CD8-positive, alpha-beta memory T cell (primary cell): ENCODE measurements around the gene KCNJ4. TPM values are rescaled to one million over a fixed set of nuclear protein-coding genes. Genes with fewer than 3 reads are reported as not detected.

ENCODE experiments used
- CTCF ChIA-PET: fragments of 350-600 bp; sonication (Branson Sonifier 250); formaldehyde crosslinking; loops from one replicate; lab custom pipeline; 2021; ENCODE audit warnings: antibody characterized with exemption; lab: Charles Lee
- POLR2A ChIA-PET: fragments of 350-600 bp; sonication (Branson Sonifier 250); formaldehyde crosslinking; loops from one replicate; lab custom pipeline; 2021; ENCODE audit warnings: antibody characterized with exemption; lab: Charles Lee
- DNase-seq, 5 donors: peaks; one replicate each; pipeline versions ENCODE4 v3.0.0 to v3.0.0-alpha.2; 2020 to 2022; ENCODE audit warnings: mixed read lengths in 1 of 5
- H3K27ac ChIP-seq: one replicate; pipeline ENCODE4 v1.7.0; 2013; ENCODE audit warnings: low read depth, mild to moderate bottlenecking, low read length, moderate library complexity
- H3K27me3 ChIP-seq: 2 replicates; pipeline ENCODE4 v1.7.0; 2013; ENCODE audit warnings: low read length, mild to moderate bottlenecking; ENCODE audit not compliant: insufficient read depth, poor library complexity, severe bottlenecking
- H3K36me3 ChIP-seq: 2 replicates; pipeline ENCODE4 v1.7.0; 2013; ENCODE audit warnings: mild to moderate bottlenecking, low read length, moderate library complexity; ENCODE audit not compliant: insufficient read depth
- H3K4me1 ChIP-seq: 2 replicates; pipeline ENCODE4 v1.7.0; 2013; ENCODE audit warnings: mild to moderate bottlenecking, low read length, moderate library complexity; ENCODE audit not compliant: insufficient read depth
- H3K4me3 ChIP-seq: 2 replicates; pipeline ENCODE4 v1.7.0; 2013; ENCODE audit warnings: mild to moderate bottlenecking, low read length
- H3K9me3 ChIP-seq: 2 replicates; pipeline ENCODE4 v1.7.0; 2013; ENCODE audit warnings: mild to moderate bottlenecking, low read length
- H3K27ac Mint-ChIP-seq, 8 donors: one replicate each; pipeline ENCODE4 v1.8.0; 2020 to 2021; ENCODE audit warnings: mixed read lengths in 8 of 8, mild to moderate bottlenecking in 6 of 8, inconsistent platforms in 3 of 8, moderate library complexity in 3 of 8
- H3K27me3 Mint-ChIP-seq, 2 donors: one replicate each; pipeline ENCODE4 v1.8.0; 2020 to 2021; ENCODE audit warnings: mixed read lengths in 2 of 2, mild to moderate bottlenecking in 1 of 2, moderate library complexity in 1 of 2
- H3K36me3 Mint-ChIP-seq, 3 donors: one replicate each; pipeline ENCODE4 v1.8.0; 2020 to 2021; ENCODE audit warnings: mixed read lengths in 3 of 3, inconsistent platforms in 1 of 3, mild to moderate bottlenecking in 1 of 3
- H3K4me1 Mint-ChIP-seq, 3 donors: one replicate each; pipeline ENCODE4 v1.8.0; 2020 to 2021; ENCODE audit warnings: mixed read lengths in 3 of 3, inconsistent platforms in 1 of 3, mild to moderate bottlenecking in 1 of 3
- H3K4me3 Mint-ChIP-seq, 7 donors: one replicate each; pipeline ENCODE4 v1.8.0; 2020 to 2021; ENCODE audit warnings: mixed read lengths in 7 of 7, mild to moderate bottlenecking in 6 of 7, moderate library complexity in 4 of 7, inconsistent platforms in 2 of 7
- H3K9me3 Mint-ChIP-seq, 5 donors: one replicate each; pipeline ENCODE4 v1.8.0; 2020 to 2022; ENCODE audit warnings: mixed read lengths in 5 of 5, mild to moderate bottlenecking in 3 of 5, moderate library complexity in 2 of 5, inconsistent platforms in 1 of 5
- polyA plus RNA-seq: library from polyadenylated mRNA; unstranded; fragments of 300-500 nt; fragmentation: Illumina TruSeq; gene quantifications from one replicate; pipeline ENCODE4 v1.2.3, GENCODE V29; 2021
- total RNA-seq, 2 experiments: library from RNA; stranded (reverse); gene quantifications; one replicate each; pipeline ENCODE4 v1.2.3, GENCODE V29; 2021

Gene KCNJ4
- total and polyA plus RNA-seq, 3 experiments from 2014 or later, result not detected

DNA sequence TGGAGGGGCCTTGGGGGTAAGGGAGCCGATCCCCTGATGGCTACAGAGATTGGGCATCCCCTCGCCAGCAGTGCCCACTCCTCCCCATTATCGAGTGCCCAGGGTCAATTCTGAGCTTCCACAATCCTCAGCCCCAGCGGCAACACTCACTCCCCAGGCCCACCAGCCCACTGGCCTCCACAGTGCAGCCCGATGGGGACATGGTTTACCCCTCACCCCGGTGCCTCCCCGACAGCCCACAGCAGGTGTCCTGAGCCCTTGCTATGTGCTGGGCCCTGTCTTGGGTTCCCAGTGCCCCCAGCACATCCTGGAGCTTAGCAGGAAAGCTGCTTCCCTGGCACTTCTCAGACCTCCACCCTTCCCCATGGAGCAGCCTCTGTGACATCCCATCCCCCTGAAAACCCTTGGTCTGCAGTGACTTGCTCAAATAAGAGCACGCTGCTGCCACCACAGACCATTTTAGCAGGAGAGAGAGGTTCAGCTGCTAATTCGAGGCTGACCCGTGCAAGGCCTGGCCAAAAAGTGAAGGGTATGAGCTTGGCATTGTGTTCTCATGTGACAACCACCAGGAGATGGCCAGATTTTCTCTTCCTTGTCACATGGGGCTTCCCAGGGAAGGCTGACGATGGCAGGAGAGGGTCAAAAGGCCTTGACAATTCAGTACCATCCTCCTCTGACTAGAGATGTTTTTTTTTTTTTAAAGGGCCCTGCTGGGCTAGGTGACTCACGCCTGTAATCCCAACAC, 23.6 kb downstream of the KCNJ4 start:
- H3K36me3 Mint-ChIP-seq, result no peaks in the 10 kb centered on the region
- no peaks in the 10 kb centered on the region for H3K9me3 Mint-ChIP-seq
- peak overlapping the region in 1 of 8 donors; percentile 29 for H3K27ac Mint-ChIP-seq
- POLR2A ChIA-PET, result no interaction called here
- Histone ChIP-seq H3K36me3 (no peaks in the 10 kb centered on the region), H3K4me1 (no peaks in the 10 kb centered on the region), H3K27ac (no peak overlapping the region), H3K27me3 (no peaks in the 10 kb centered on the region), H3K4me3 (no peak overlapping the region), H3K9me3 (no peaks in the 10 kb centered on the region)
- CTCF ChIA-PET, result interaction anchor here (1.5 kb wide), 1 partner anchor 11 kb away, joined by 3 read pairs; no protein-coding TSS in a partner anchor
- H3K27me3 Mint-ChIP-seq, result peaks cover 0 to 3% of the 10 kb centered on the region in 2 donors
- no peak for DNase-seq
- no peaks in the 10 kb centered on the region for H3K4me1 Mint-ChIP-seq
- no peak overlapping the region for H3K4me3 Mint-ChIP-seq

DNA sequence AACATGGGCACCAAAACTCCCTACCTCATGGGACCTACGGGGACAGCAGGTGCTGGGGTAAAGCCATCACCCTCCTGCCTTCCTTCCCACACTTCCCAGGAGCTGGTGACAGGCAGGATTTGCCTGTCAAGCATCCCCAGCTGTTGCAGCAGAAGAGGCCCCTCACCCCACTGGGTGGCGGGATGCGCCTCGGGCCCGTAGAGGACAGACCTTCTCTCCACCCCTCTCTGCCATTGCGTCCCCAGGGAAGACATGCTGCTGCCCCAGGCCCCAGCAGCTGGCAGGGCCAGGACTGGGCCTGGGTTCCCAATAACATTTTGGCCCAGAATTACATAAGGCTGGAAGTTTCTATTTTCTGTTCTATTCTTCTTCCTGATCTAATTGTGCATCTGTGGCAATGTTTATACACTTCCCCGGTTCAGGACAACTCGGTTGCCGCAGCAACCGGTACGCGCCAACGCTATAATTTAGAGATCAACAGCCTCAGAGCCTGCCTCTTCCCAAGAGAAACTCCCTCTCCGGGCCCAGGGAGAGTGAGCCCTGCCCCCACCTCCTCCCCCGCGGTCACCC, 25.4 kb downstream of the KCNJ4 start:
- CTCF ChIA-PET, result no interaction called here
- no peaks in the 10 kb centered on the region for H3K4me1 Mint-ChIP-seq
- H3K9me3 Mint-ChIP-seq, result no peaks in the 10 kb centered on the region
- POLR2A ChIA-PET, result interaction anchor here (0.6 kb wide), 1 partner anchor 359 kb away, joined by 4 read pairs; no protein-coding TSS in a partner anchor
- Histone ChIP-seq H3K9me3 (no peaks in the 10 kb centered on the region), H3K4me1 (no peaks in the 10 kb centered on the region), H3K27me3 (no peaks in the 10 kb centered on the region), H3K36me3 (no peaks in the 10 kb centered on the region), H3K4me3 (no peak overlapping the region), H3K27ac (no peak overlapping the region)
- peak overlapping the region in 1 of 8 donors; percentile 91 for H3K27ac Mint-ChIP-seq
- DNase-seq, result no peak
- H3K27me3 Mint-ChIP-seq, result peaks cover 0 to 6% of the 10 kb centered on the region in 2 donors
- H3K36me3 Mint-ChIP-seq, result no peaks in the 10 kb centered on the region
- no peak overlapping the region for H3K4me3 Mint-ChIP-seq

DNA sequence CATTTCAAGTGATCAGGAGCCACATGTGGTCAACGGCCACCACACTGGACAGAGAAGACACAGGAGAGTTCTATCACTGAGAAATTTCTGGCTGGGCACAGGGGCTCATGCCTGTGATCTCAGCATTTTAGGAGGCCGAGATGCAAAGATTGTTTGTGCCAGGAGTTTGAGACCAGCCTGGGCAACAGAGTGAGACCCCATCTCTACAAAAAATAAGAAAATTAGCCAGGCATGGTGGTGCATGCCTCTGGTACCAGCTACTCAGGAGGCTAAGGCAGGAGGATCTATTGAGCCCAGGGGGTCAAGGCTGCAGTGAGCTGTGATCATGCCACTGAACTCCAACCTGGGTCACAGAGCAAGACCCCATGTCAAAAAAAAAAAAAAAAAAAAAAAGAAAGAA, 26.3 kb downstream of the KCNJ4 start:
- CTCF ChIA-PET, result no interaction called here
- Histone ChIP-seq H3K36me3 (no peaks in the 10 kb centered on the region), H3K4me3 (no peak overlapping the region), H3K9me3 (no peaks in the 10 kb centered on the region), H3K4me1 (no peaks in the 10 kb centered on the region), H3K27ac (no peak overlapping the region), H3K27me3 (no peaks in the 10 kb centered on the region)
- H3K27ac Mint-ChIP-seq, result no peak overlapping the region
- POLR2A ChIA-PET, result interaction anchor here (0.6 kb wide), 1 partner anchor 358 kb away, joined by 4 read pairs; no protein-coding TSS in a partner anchor
- no peaks in the 10 kb centered on the region for H3K9me3 Mint-ChIP-seq
- no peaks in the 10 kb centered on the region for H3K36me3 Mint-ChIP-seq
- peaks cover 0 to 5% of the 10 kb centered on the region in 2 donors for H3K27me3 Mint-ChIP-seq
- H3K4me3 Mint-ChIP-seq, result peak overlapping the region in 1 of 7 donors; percentile 15
- H3K4me1 Mint-ChIP-seq, result no peaks in the 10 kb centered on the region
- DNase-seq, result no peak

DNA sequence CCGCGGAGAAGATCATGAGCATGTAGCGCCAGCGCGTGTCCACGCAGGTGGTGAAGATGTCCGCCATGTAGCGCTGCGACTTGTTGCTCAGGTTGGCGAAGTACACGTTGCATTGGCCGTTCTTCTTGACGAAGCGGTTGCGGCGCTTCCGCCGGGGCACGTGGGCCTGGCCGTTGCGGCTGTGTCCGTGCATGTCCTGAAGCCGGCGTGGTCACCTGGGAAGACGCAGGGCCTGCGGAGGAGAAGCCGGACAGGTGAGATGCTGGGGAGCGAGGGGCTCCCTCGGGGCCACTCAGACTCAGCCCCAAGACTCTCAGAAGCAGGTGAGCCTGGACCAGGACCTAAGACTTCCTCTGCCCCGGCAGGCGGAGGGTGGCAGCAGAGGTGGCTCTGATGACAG, 27.1 kb downstream of the KCNJ4 start:
- Histone ChIP-seq H3K36me3 (no peaks in the 10 kb centered on the region), H3K4me1 (no peaks in the 10 kb centered on the region), H3K27ac (no peak overlapping the region), H3K9me3 (no peaks in the 10 kb centered on the region), H3K27me3 (no peaks in the 10 kb centered on the region), H3K4me3 (no peak overlapping the region)
- no peak overlapping the region for H3K4me3 Mint-ChIP-seq
- CTCF ChIA-PET, result no interaction called here
- no peaks in the 10 kb centered on the region for H3K9me3 Mint-ChIP-seq
- H3K27me3 Mint-ChIP-seq, result peaks cover 0 to 3% of the 10 kb centered on the region in 2 donors
- DNase-seq, result no peak
- no peaks in the 10 kb centered on the region for H3K36me3 Mint-ChIP-seq
- H3K27ac Mint-ChIP-seq, result no peak overlapping the region
- POLR2A ChIA-PET, result no interaction called here
- H3K4me1 Mint-ChIP-seq, result no peaks in the 10 kb centered on the region

GRCh38 chr22:38427465-38427864, 27.5 kb downstream of the KCNJ4 start:
- Histone ChIP-seq H3K36me3 (no peaks in the 10 kb centered on the region), H3K27ac (no peak overlapping the region), H3K4me3 (no peak overlapping the region), H3K9me3 (no peaks in the 10 kb centered on the region), H3K4me1 (no peaks in the 10 kb centered on the region), H3K27me3 (no peaks in the 10 kb centered on the region)
- no peak overlapping the region for H3K4me3 Mint-ChIP-seq
- H3K4me1 Mint-ChIP-seq, result no peaks in the 10 kb centered on the region
- ChIA-PET POLR2A (interaction anchor here (0.7 kb wide), 1 partner anchor 18 kb away, joined by 3 read pairs; no protein-coding TSS in a partner anchor), CTCF (no interaction called here)
- no peaks in the 10 kb centered on the region for H3K9me3 Mint-ChIP-seq
- H3K27me3 Mint-ChIP-seq, result peaks cover 0 to 3% of the 10 kb centered on the region in 2 donors
- no peak for DNase-seq
- no peak overlapping the region for H3K27ac Mint-ChIP-seq
- H3K36me3 Mint-ChIP-seq, result no peaks in the 10 kb centered on the region

GRCh38 chr22:38426628-38427027, 28.4 kb downstream of the KCNJ4 start:
- H3K36me3 Mint-ChIP-seq, result no peaks in the 10 kb centered on the region
- DNase-seq, result no peak
- no peaks in the 10 kb centered on the region for H3K4me1 Mint-ChIP-seq
- peaks cover 0 to 3% of the 10 kb centered on the region in 2 donors for H3K27me3 Mint-ChIP-seq
- ChIA-PET CTCF (no interaction called here), POLR2A (no interaction called here)
- Histone ChIP-seq H3K4me3 (no peak overlapping the region), H3K27ac (no peak overlapping the region), H3K9me3 (no peaks in the 10 kb centered on the region), H3K27me3 (no peaks in the 10 kb centered on the region), H3K4me1 (no peaks in the 10 kb centered on the region), H3K36me3 (no peaks in the 10 kb centered on the region)
- H3K9me3 Mint-ChIP-seq, result no peaks in the 10 kb centered on the region
- H3K27ac Mint-ChIP-seq, result no peak overlapping the region
- no peak overlapping the region for H3K4me3 Mint-ChIP-seq

GRCh38 chr22:38424525-38425080, 30.4 kb downstream of the KCNJ4 start:
- ChIA-PET CTCF (no interaction called here), POLR2A (no interaction called here)
- Mint-ChIP-seq H3K4me1 (no peaks in the 10 kb centered on the region), H3K27ac (no peak overlapping the region), H3K4me3 (no peak overlapping the region), H3K36me3 (no peaks in the 10 kb centered on the region), H3K27me3 (peaks cover 3% of the 10 kb centered on the region in 2 donors), H3K9me3 (no peaks in the 10 kb centered on the region)
- Histone ChIP-seq H3K36me3 (no peaks in the 10 kb centered on the region), H3K9me3 (no peaks in the 10 kb centered on the region), H3K4me1 (no peaks in the 10 kb centered on the region), H3K4me3 (no peak overlapping the region), H3K27ac (no peak overlapping the region), H3K27me3 (no peaks in the 10 kb centered on the region)
- no peak for DNase-seq
